NCI-H748 (cell line): ENCODE data around the gene TOMT.

Source experiments
- DNase-seq: peaks from one replicate; lab custom pipeline; 2025; ENCODE audit not compliant: unreplicated experiment; lab: John Stamatoyannopoulos, UW

The TOMT gene

GRCh38 chr11:72157131-72157530 lies 51.4 kb downstream of the TOMT start:
- no peak for DNase-seq
